HG03064 (cell line): Measurements from ENCODE around the gene MAGEB3.
"Not testable (repeated sequence)": the region's sequence is repeated elsewhere in the genome, so short reads cannot be mapped to it uniquely, and the experiment has no call there.

ENCODE experiments used
- ATAC-seq: cut with Tn5 transposase; IDR thresholded peaks from one replicate; pipeline ENCODE4 v1.9.1; 2021; ENCODE audit warnings: low read depth; ENCODE audit not compliant: unreplicated experiment

The MAGEB3 gene, protein sequence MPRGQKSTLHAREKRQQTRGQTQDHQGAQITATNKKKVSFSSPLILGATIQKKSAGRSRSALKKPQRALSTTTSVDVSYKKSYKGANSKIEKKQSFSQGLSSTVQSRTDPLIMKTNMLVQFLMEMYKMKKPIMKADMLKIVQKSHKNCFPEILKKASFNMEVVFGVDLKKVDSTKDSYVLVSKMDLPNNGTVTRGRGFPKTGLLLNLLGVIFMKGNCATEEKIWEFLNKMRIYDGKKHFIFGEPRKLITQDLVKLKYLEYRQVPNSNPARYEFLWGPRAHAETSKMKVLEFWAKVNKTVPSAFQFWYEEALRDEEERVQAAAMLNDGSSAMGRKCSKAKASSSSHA

DNA sequence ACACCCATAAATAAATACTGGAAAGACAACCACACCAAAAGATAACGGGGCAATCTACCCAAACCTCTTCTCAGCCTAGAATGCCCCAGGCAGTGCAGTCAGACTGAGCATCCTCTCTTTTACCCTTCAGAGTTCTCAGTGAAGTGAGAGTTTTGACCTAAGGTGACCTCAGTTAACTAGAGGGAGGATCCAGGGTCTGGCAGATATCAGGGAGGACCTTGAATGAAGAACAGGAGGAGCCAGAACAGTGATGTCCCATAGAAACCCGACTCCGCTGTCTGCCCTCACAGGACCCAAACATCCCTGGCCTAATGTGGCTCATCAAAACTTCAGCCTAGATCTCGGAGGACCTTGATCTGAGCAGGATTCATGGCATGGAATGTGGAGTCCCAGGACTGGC, at the start of gene MAGEB3:
Gene MAGEB3 (plus strand): TSS at position 263 of the 400 bp plus-strand sequence. CDS start 5,268 bp downstream, outside the sequence.
- no peak for ATAC-seq

DNA sequence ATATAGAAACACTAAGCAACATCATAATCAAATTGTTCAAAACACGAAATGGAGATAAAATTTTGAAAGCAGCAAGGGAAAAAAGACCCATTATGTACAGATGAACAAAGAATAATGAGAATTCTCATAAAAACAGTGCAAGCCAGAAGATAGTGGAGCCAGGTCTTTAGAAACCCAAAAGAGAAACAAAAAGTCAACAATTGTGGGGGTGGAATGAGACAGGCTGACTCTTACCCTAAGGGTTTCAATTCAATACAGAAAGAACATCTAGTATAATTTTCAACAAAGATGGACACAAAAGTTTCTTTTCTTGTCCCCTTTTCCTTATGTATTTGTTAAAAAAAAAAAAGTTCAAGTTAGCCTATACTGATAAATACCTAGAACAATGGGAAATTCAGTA, 49.1 kb upstream of the MAGEB3 start:
- ATAC-seq, result no peak

DNA sequence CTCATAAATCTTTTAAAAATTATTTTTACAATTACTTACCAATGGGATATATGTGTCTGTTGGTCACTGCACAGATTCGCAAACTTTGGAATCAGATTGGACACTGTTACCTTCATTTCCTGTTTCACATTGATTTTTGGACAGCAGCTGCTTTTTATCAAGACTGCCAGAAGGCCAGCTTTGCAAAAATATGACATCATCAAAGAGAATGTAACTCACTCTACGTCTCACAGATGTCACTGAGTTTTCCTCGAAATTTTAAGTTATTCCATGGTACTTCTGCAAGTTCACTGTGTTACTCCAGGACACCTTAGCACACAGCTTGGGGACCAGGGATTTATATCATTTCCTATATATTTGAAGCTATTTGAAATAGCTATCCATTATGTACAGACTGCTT, 46.9 kb upstream of the MAGEB3 start:
- ATAC-seq, result no peak

DNA sequence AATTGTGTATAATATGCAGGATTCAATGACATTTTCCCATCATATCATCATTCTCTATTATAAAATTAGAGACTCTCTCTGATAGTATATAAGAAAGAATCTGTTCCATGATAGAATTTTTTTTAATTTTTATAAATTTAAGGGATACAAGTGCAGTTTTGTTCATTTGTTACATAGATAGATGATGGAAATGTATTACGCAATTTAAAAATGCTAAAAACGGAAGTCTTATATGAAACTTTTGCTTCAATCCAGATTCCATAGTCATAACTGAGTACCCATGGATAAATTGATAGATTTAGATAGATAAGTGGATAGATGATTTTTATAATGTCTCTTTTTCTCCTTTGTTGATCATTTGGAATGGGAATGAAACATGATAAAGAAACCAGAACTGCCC, 40.0 kb upstream of the MAGEB3 start:
- no peak for ATAC-seq

DNA sequence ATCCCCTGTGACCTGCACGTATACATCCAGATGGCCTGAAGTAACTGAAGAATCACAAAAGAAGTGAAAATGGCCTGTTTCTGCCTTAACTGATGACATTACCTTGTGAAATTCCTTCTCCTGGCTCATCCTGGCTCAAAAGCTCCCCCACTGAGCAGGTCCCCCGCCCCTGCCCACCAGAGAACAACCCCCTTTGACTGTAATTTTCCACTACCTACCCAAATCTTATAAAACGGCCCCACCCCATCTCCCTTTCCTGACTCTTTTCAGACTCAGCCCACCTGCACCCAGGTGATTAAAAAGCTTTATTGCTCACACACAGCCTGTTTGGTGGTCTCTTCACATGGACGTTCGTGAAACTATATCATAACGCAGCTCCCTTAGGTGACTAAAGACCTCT, 36.5 kb upstream of the MAGEB3 start:
- ATAC-seq, result not testable (repeated sequence)

DNA sequence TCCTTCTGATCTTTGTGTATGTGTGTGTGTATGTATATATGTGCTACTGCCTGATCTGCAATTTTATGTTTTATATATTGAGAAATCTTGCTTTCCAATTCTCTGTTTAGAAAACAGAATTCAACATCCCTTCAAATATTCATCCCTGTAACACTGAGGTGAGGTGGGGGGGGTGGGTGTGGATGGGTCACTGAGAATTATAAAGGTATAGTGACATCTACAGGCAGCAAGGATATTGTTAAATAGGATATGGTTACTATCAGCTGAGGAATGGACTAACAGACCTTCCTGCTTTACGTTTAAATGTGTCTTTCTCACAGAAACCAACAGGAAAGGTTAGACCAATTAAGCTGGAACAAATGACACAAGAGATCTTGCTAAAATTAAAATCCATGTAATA, 34.1 kb upstream of the MAGEB3 start:
- ATAC-seq, result no peak

DNA sequence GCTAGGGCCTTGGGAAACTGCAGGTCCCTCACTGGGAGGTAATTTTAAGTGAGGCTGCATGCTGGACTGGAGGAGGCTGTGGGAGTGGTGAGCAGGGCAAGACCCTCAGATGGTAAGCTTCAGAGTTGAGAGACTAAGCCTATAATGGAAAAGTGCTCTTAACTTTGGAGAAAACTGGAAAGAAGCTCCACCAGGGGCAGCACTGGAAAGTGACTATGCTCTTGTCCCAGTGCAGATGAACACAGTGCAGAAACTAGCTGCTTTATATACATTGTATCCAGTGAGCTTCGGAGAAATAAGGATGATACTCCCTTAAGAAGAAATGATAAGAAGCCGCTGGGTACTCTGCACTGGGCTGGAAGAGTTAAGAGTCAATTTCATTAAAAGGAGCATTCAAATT, 18.3 kb upstream of the MAGEB3 start:
- ATAC-seq, result no peak

DNA sequence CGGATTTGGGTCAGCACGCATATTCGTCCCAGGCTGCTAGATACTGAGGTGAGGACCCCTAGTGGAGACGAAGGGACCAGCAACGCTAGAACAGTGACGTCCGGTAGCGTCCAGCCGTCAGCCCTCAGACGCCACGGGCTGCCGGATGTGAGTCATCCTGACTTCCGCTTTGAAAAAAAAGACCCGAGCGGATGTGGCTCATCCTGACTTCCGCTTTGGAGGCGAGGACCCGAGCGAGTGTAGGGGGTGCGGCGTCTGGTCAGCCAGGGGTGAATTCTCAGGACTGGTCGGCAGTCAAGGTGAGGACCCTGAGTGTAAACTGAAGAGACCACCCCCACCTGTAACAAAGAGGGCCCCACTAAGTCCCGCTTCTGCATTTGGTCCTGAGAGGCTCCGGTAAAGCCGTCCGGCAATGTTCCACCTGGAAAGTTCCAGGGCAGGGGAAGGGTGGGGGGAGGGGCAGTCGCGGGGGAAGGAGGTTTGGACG, 15.1 kb upstream of the MAGEB3 start, which contains the start of gene MAGEB2:
Gene MAGEB2 (plus strand): TSS at position 207 of the 487 bp plus-strand sequence. CDS start 3,018 bp downstream, outside the sequence.
- ATAC-seq, result no peak

DNA sequence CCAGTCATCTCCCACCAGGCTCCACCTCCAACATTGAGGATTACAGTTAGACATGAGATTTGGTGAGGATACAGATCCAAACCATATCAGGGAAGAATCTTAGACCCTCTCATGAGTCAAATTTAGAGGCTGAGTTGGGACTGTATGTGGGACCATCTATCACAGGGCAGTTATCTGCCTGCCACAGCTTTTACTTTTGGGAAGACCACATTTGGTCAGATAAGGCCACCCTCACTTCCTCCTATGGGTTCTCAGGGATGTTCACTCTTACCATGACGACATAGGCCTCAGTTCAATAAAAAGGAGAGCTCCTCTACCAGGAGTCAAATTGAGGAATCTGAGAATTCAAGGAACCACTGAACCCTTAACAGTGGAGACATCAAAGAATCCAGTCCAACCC, 13.0 kb upstream of the MAGEB3 start:
- ATAC-seq, result no peak

DNA sequence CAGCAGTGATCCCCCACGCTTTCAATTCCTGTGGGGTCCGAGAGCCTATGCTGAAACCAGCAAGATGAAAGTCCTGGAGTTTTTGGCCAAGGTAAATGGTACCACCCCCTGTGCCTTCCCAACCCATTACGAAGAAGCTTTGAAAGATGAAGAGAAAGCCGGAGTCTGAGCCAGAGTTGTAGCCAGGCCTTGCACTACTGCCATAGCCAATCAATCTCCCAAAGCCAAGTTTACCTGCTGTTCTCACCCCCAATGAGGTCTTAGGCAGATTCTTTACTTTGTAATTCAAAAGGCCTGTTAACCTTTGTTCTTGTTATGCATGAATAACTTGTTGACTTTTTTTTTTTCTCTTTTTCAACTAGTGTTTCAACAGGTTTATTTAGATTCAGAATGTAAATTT, 11.1 kb upstream of the MAGEB3 start:
- ATAC-seq, result no peak

DNA sequence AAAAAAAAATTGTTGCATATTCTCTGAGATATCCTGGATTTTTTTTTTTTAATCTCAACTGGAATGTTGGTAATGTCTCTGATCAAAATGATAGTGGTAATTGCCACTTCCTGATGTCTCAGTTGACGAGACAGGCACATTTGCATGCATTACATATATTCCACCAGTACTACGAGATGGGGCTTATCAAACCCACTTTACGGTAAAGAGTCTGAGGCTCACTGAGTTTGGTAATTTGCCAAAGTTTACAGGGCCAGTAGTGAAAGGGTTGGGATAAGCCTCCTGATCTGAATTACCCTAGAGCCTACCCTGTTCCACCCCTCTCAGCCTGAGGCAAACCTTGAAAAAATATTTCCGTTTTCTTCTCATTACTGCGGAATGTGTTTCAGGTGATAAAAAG, 9.8 kb upstream of the MAGEB3 start:
- no peak for ATAC-seq

DNA sequence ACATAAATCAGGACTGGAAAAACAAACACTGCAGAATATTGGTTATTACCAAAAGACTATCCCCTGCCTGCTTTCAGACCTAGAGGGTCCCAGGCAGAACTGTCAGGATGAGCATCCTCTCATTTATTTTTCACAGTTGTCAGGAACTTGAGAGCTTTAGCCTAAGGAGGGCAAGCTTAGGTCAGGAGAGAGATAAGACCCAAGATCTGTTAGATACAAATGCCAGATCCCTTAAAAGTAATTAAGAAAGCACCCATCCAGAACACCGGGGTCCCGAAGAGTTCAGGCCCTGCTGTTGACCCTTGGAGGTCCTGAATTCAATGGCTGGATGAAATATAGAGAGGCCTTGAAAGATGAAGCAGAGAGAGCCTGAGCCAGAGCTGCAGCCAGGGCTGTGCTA, 5.9 kb upstream of the MAGEB3 start:
- ATAC-seq, result no peak

DNA sequence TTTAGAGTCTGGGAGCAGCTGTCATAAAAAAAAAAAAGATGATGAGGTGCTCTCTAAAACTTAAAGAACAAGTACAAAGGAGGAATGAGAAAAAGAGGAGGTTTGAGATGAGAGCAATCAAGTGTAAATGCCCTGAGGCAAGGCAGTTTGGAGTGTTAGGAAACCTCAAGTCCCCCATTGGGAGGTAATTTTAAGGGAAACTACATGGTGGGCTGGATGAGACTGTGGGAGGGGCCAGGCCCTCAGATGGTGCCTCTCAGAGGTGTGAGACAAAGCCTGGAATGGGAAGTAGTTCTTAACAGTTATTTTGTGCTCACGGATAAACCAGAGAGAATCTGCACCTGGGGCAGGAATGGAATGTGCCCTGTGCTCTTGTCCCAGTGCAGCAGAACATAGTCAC, 1.9 kb upstream of the MAGEB3 start:
- no peak for ATAC-seq

DNA sequence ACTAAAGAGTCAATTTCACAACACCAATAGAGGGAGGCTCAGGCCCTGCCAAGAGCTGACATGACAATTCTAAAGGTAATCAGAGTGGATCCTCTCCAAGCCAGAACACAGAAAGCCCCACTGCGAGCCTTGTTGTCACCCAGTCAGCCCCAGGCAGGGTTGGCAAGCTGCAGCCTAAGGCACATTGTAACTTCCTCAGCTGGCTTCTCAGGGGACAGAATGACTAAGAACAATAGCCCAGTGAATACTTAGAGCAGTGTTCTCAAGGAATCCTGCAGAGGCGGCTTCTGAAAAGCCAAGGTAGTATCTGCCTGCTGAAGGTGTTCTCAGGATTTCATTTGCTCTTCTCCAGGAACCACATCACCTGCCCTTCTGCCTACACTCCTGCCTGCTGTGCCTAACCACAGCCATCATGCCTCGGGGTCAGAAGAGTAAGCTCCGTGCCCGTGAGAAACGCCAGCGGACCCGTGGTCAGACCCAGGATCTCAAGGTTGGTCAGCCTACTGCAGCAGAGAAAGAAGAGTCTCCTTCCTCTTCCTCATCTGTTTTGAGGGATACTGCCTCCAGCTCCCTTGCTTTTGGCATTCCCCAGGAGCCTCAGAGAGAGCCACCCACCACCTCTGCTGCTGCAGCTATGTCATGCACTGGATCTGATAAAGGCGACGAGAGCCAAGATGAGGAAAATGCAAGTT, 11.4 kb downstream of the MAGEB3 start, which contains the start of gene MAGEB4:
Gene MAGEB4 (plus strand): TSS at position 277 of the 692 bp plus-strand sequence. CDS start 136 bp downstream, at position 413.
- ATAC-seq, result no peak

DNA sequence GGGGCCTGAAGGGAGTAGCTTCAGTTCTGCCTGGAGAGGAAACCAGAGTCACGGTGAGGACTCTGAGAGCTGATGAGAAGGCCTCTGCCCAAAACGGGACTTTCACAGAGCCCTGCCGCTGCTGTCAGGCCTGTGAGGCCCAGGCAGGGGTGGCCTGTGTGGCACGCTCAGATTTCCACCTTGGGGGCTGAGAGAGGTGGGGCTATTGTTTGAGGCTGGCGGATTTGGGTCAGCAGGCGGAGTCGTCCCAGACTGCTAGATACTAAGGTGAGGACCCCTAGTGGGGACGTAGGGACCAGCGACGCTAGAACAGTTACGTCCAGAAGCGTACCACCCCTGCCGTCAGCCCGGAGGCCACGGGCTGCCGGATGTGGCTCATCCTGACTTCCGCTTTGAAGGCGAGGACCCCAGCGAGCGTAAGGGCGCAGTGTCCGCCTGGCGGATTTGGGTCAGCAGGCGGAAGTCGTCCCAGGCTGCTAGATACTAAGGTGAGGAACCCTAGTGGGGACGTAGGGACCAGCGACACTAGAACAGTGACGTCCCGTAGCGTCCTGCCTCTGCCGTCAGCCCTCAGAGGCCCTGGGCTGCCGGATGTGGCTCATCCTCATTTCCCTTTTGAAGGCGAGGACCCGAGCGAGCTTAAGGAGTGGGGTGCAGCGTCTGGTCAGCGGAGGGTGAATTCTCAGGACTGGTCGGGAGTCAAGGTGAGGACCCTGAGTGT, 16.5 kb downstream of the MAGEB3 start, which contains the start of gene MAGEB1:
Gene MAGEB1 (plus strand): TSS at position 378 of the 721 bp plus-strand sequence. CDS start 3,348 bp downstream, outside the sequence.
- ATAC-seq, result no peak

DNA sequence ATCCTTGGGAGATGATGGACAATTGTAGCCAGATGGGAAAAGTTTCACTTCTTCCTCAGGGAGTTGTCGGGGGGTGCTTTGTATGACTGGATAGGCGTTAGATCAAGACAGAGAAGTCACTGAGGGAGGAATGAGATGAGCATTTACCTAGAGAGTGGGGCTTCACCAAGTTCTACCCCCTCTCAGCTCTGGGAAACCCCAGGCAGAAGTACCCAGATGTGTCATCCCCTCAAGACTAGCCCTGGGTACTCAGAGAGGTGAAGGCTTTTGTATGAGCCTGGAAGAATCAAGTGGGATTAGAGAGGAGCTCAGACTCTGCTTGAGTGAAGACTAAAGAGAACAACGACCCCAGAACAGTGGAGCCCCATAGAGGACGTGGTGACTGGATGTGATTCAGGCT, 18.4 kb downstream of the MAGEB3 start:
- ATAC-seq, result peak; percentile 60

DNA sequence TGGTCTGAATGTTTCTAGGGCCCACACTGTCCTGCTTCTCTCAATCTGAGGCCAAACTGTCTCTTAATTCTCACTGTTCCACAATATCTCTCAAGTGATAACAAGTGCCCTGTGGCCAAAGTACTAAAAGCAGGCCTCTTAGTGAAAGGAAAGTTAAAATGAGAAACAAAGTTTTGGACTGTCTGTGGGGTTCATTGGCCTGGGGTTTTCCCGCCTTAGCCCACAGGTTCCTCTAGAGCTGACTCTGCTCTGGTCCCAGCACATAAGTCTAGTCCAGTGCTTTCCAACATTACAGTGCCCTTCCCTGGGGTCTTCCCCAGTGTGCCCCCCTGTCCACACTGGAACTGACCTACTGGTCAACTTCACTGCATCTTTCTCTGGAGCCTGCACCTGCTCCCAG, 22.8 kb downstream of the MAGEB3 start:
- no peak for ATAC-seq

DNA sequence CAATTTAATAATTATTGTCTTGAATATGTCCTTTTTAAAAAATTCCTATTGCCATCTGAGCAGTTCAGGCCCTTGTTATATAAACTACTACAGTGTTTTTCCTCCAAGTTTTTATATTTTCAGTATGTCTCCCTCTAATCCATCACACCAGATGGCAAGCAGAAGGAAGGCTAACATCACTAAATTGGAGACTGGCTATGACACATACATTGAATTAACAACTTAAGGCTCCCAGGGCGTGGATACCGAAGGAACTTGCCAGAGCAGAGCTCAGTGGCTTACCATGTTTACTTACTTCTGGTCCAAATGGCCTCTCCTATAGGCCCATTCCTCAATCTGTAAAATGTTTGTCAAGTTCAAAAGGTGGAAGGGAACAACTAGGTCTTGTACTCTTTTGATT, 29.5 kb downstream of the MAGEB3 start:
- ATAC-seq, result no peak

DNA sequence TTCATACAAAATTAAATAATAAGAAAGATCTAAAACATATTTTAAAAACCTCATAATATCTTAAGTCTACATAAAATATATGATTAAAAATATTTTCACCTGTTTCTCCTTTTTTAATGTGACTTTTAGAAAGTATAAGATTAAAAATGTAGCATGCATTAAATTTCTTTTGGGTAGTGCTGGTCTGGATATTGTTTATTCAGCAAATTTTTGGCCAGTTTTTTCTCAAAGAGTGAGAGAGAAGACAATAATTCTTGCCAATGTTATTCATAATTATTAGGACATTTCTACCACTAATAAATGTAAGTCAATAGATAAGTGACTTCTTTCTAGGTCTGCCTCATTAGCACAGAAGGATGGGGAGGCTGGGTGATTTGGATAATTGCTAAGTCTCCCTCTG, 30.6 kb downstream of the MAGEB3 start:
- ATAC-seq, result no peak

DNA sequence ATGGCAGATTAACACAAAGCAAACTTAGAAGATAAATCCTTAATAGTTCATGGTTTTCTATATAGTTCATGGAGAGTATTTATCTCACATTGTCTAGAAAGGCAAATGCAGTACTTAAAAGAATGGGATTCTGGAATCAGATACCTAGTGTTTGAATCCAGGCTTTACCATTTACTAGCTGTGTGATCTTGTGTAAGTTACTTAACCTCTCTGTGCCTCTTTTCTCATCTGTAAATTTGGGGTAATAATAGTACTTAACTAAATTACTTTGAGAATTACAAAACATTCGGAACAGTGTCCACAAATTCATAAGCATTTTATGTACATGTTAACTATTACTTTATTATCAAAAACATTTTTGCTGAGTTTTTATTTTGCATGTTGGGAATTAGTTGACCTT, 32.3 kb downstream of the MAGEB3 start:
- ATAC-seq, result no peak

DNA sequence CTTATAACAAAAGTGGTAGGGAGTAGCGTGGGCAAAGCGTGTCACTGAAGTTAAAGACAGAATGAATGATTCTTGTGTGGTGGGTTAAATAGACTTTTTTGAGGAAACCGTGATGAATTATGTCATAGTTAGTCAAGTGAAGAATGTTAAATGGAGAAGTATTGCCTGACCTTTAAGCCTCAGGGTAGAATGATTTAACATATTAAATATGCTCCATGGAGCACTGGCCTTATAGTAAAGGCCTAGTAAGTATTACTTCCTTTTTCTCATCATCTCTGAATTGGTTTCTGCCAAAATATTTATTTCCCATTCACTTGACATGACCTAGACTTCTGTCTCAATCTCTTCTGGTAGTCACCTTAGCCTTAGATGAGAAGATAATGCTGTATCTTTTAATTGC, 40.2 kb downstream of the MAGEB3 start:
- ATAC-seq, result no peak
